H9 (cell line): Measurements from ENCODE around the gene ADGRL3. TPM values are rescaled to one million over a fixed set of nuclear protein-coding genes. Genes with fewer than 3 reads are reported as not detected.

ENCODE experiments used
- DNase-seq: peaks from one replicate; pipeline ENCODE4 v3.0.0-alpha.2; 2017
- H2AFZ ChIP-seq: one replicate; pipeline ENCODE4 v1.6.1; 2013; ENCODE audit warnings: mild to moderate bottlenecking, low read length, control low read depth, moderate library complexity
- H2AK5ac ChIP-seq: 2 replicates; pipeline ENCODE4 v1.6.1; 2013; ENCODE audit warnings: low read length, control low read depth, mixed read lengths; ENCODE audit not compliant: insufficient read length
- H2BK120ac ChIP-seq: one replicate; pipeline ENCODE4 v1.6.1; 2013; ENCODE audit warnings: low read depth, mild to moderate bottlenecking, low read length, control low read depth, inconsistent platforms; ENCODE audit not compliant: poor library complexity, severe bottlenecking
- H2BK12ac ChIP-seq: 2 replicates; pipeline ENCODE4 v1.6.1; 2013; ENCODE audit warnings: low read length, control low read depth, mixed read lengths, low read depth; ENCODE audit not compliant: insufficient read length
- H2BK15ac ChIP-seq: 2 replicates; pipeline ENCODE4 v1.6.1; 2013; ENCODE audit warnings: low read depth, low read length, control low read depth
- H2BK20ac ChIP-seq: one replicate; pipeline ENCODE4 v1.6.1; 2013; ENCODE audit warnings: low read depth, mild to moderate bottlenecking, low read length, control low read depth, inconsistent platforms; ENCODE audit not compliant: poor library complexity, severe bottlenecking
- H2BK5ac ChIP-seq: 2 replicates; pipeline ENCODE4 v1.6.1; 2013; ENCODE audit warnings: low read length, control low read depth, mixed read lengths; ENCODE audit not compliant: insufficient read length
- H3K14ac ChIP-seq: 2 replicates; pipeline ENCODE4 v1.6.1; 2013; ENCODE audit warnings: low read length, control low read depth; ENCODE audit not compliant: insufficient read depth
- H3K18ac ChIP-seq: 2 replicates; pipeline ENCODE4 v1.6.1; 2013; ENCODE audit warnings: low read depth, mild to moderate bottlenecking, mixed read lengths, low read length, control low read depth; ENCODE audit not compliant: insufficient read length
- H3K23ac ChIP-seq: 2 replicates; pipeline ENCODE4 v1.6.1; 2013; ENCODE audit warnings: low read length, control low read depth, mixed read lengths, low read depth; ENCODE audit not compliant: insufficient read length
- H3K23me2 ChIP-seq: 2 replicates; pipeline ENCODE4 v1.6.1; 2013; ENCODE audit warnings: low read depth, mild to moderate bottlenecking, mixed read lengths, low read length, control low read depth; ENCODE audit not compliant: insufficient read length, poor library complexity, severe bottlenecking
- H3K27ac ChIP-seq: 2 replicates; pipeline ENCODE4 v1.5.1; 2013; ENCODE audit warnings: low read length, control low read depth, mixed read lengths, low read depth; ENCODE audit not compliant: insufficient read length
- H3K27me3 ChIP-seq: 2 replicates; pipeline ENCODE4 v1.6.1; 2013; ENCODE audit warnings: low read length, control low read depth, inconsistent platforms; ENCODE audit not compliant: insufficient read depth
- H3K4ac ChIP-seq: 2 replicates; pipeline ENCODE4 v1.6.1; 2013; ENCODE audit warnings: low read depth, mild to moderate bottlenecking, control low read depth, inconsistent platforms, low read length, moderate library complexity
- H3K4me1 ChIP-seq: 2 replicates; pipeline ENCODE4 v1.6.1; 2013; ENCODE audit warnings: low read length, control low read depth, inconsistent platforms; ENCODE audit not compliant: insufficient read depth
- H3K4me2 ChIP-seq: 2 replicates; pipeline ENCODE4 v1.6.1; 2013; ENCODE audit warnings: low read length, control low read depth, mixed read lengths; ENCODE audit not compliant: insufficient read length, insufficient read depth
- H3K56ac ChIP-seq: 2 replicates; pipeline ENCODE4 v1.6.1; 2013; ENCODE audit warnings: low read depth, mild to moderate bottlenecking, mixed read lengths, low read length, control low read depth; ENCODE audit not compliant: insufficient read length
- H3K79me1 ChIP-seq: 2 replicates; pipeline ENCODE4 v1.6.1; 2013; ENCODE audit warnings: low read depth, mild to moderate bottlenecking, moderate library complexity, low read length, control low read depth, inconsistent platforms; ENCODE audit not compliant: insufficient read depth, poor library complexity, severe bottlenecking
- H3K79me2 ChIP-seq: 2 replicates; pipeline ENCODE4 v1.6.1; 2013; ENCODE audit warnings: low read length, control low read depth, inconsistent platforms; ENCODE audit not compliant: insufficient read depth
- H3K9ac ChIP-seq: 2 replicates; pipeline ENCODE4 v1.6.1; 2013; ENCODE audit warnings: low read length, control low read depth, mixed read lengths; ENCODE audit not compliant: insufficient read length; ENCODE audit errors: extremely low read depth
- H3K9me3 ChIP-seq: one replicate; pipeline ENCODE4 v1.6.1; 2013; ENCODE audit warnings: low read depth, low read length, inconsistent platforms; ENCODE audit not compliant: control insufficient read depth
- H3T11ph ChIP-seq: one replicate; pipeline ENCODE4 v1.6.1; 2013; ENCODE audit warnings: mild to moderate bottlenecking, low read length, control low read depth, inconsistent platforms
- H4K20me1 ChIP-seq: one replicate; pipeline ENCODE4 v1.6.1; 2013; ENCODE audit not compliant: control insufficient read depth, insufficient read length, insufficient read depth
- H4K5ac ChIP-seq: 2 replicates; pipeline ENCODE4 v1.6.1; 2013; ENCODE audit warnings: low read depth, mild to moderate bottlenecking, mixed read lengths, low read length, control low read depth; ENCODE audit not compliant: insufficient read length
- H4K8ac ChIP-seq: replicated peaks from 2 replicates; pipeline ENCODE4 v1.6.1; 2013; ENCODE audit warnings: low read length, control low read depth, mixed read lengths, low read depth; ENCODE audit not compliant: insufficient read length
- H4K91ac ChIP-seq: 2 replicates; pipeline ENCODE4 v1.6.1; 2013; ENCODE audit warnings: low read depth, mild to moderate bottlenecking, moderate library complexity, mixed read lengths, low read length, control low read depth; ENCODE audit not compliant: insufficient read length
- H3K27ac Mint-ChIP-seq, 3 experiments: 2 replicates in 2 of 3; 3 replicates in 1 of 3; pipeline ENCODE4 v1.8.0; 2020 to 2021; ENCODE audit warnings: mixed read lengths in 3 of 3, mild to moderate bottlenecking in 1 of 3, moderate library complexity in 1 of 3
- H3K27me3 Mint-ChIP-seq: 2 replicates; pipeline ENCODE4 v1.8.0; 2021; ENCODE audit warnings: low read depth, mild to moderate bottlenecking, moderate library complexity, mixed read lengths
- H3K36me3 Mint-ChIP-seq, 3 experiments: 2 replicates in 2 of 3; 3 replicates in 1 of 3; pipeline ENCODE4 v1.8.0; 2020 to 2021; ENCODE audit warnings: low read depth in 3 of 3, mixed read lengths in 3 of 3; ENCODE audit not compliant: insufficient read depth in 1 of 3
- H3K4me1 Mint-ChIP-seq, 2 experiments: 2 replicates each; pipeline ENCODE4 v1.8.0; 2020; ENCODE audit warnings: mixed read lengths in 2 of 2
- H3K4me3 Mint-ChIP-seq, 2 experiments: 2 replicates in 1 of 2; 3 replicates in 1 of 2; pipeline ENCODE4 v1.8.0; 2020 to 2021; ENCODE audit warnings: mild to moderate bottlenecking in 2 of 2, mixed read lengths in 2 of 2, moderate library complexity in 1 of 2
- H3K9me3 Mint-ChIP-seq, 2 experiments: 2 replicates in 1 of 2; 3 replicates in 1 of 2; pipeline ENCODE4 v1.8.0; 2020; ENCODE audit warnings: mild to moderate bottlenecking in 2 of 2, mixed read lengths in 2 of 2, moderate library complexity in 1 of 2
- WGBS: extraction: QIAGEN DNeasy Blood & Tissue Kit; methylation state at CpG from one replicate; pipeline ENCODE4 v1.1.7; 2013; ENCODE audit warnings: missing lambda C conversion rate, low lambda C conversion rate, mixed read lengths; ENCODE audit not compliant: insufficient read length; ENCODE audit errors: extremely low coverage; 5-methylcytosine and 5-hydroxymethylcytosine counted together
- total RNA-seq: library from RNA; stranded (reverse); gene quantifications from 2 replicates; pipeline ENCODE4 v1.2.1, GENCODE V29; 2021
- TF ChIP-seq, protein P1 (sequence below): fragments of 200-600 bp; sonication (generic); conservative IDR thresholded peaks from 3 replicates; pipeline ENCODE4 v1.8.0; 2021; ENCODE audit warnings: antibody characterized with exemption, mild to moderate bottlenecking

ADGRL3 gene
- total RNA-seq, 1 experiment from 2014 or later = 5.9 TPM

GRCh38 chr4:61575796-61576195 lies 375.7 kb downstream of the ADGRL3 start:
- no peaks in the 10 kb centered on the region for H3K9me3 ChIP-seq

More at GRCh38 chr4:61575796-61576195, 375.7 kb downstream of the ADGRL3 start:
- H3K56ac ChIP-seq = no peak overlapping the region
- no peaks in the 10 kb centered on the region for H3K79me1 ChIP-seq
- no peak overlapping the region for H2AK5ac ChIP-seq
- no peak overlapping the region for H2BK5ac ChIP-seq
- H4K91ac ChIP-seq = no peak overlapping the region
- H3K27me3 Mint-ChIP-seq = no peaks in the 10 kb centered on the region
- no peak overlapping the region for H2BK120ac ChIP-seq
- TF ChIP-seq, protein P1, sequence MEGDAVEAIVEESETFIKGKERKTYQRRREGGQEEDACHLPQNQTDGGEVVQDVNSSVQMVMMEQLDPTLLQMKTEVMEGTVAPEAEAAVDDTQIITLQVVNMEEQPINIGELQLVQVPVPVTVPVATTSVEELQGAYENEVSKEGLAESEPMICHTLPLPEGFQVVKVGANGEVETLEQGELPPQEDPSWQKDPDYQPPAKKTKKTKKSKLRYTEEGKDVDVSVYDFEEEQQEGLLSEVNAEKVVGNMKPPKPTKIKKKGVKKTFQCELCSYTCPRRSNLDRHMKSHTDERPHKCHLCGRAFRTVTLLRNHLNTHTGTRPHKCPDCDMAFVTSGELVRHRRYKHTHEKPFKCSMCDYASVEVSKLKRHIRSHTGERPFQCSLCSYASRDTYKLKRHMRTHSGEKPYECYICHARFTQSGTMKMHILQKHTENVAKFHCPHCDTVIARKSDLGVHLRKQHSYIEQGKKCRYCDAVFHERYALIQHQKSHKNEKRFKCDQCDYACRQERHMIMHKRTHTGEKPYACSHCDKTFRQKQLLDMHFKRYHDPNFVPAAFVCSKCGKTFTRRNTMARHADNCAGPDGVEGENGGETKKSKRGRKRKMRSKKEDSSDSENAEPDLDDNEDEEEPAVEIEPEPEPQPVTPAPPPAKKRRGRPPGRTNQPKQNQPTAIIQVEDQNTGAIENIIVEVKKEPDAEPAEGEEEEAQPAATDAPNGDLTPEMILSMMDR = no peak
- no peak overlapping the region for H3T11ph ChIP-seq
- no peaks in the 10 kb centered on the region for H3K36me3 Mint-ChIP-seq
- H3K27ac Mint-ChIP-seq = no peak overlapping the region
- H3K27me3 ChIP-seq = no peaks in the 10 kb centered on the region
- no peak overlapping the region for H2BK12ac ChIP-seq
- no peak overlapping the region for H3K23ac ChIP-seq
- H3K4me1 Mint-ChIP-seq = no peaks in the 10 kb centered on the region
- H3K4ac ChIP-seq = no peak overlapping the region
- H3K18ac ChIP-seq = no peak overlapping the region
- no peak overlapping the region for H3K14ac ChIP-seq
- no peaks in the 10 kb centered on the region for H3K23me2 ChIP-seq
- H2BK15ac ChIP-seq = no peak overlapping the region
- no peaks in the 10 kb centered on the region for H4K20me1 ChIP-seq
- H4K8ac ChIP-seq = no peak overlapping the region
- H3K4me2 ChIP-seq = no peak overlapping the region
- H2BK20ac ChIP-seq = no peak overlapping the region
- H3K4me3 Mint-ChIP-seq = no peak overlapping the region
- no peak overlapping the region for H3K27ac ChIP-seq
- no peaks in the 10 kb centered on the region for H3K9me3 Mint-ChIP-seq
- H2AFZ ChIP-seq = no peak overlapping the region
- no peaks in the 10 kb centered on the region for H3K4me1 ChIP-seq
- no peak overlapping the region for H3K9ac ChIP-seq
- WGBS = no CpG with 5 or more reads among the region's 2 CpGs
- no peaks in the 10 kb centered on the region for H3K79me2 ChIP-seq
- no peak overlapping the region for H4K5ac ChIP-seq
- no peak for DNase-seq
